Fibroblast of pulmonary artery (primary cell): Measurements from ENCODE around the gene TAS2R40.
A peak's percentile ranks its signal among the peaks of the same experiment; 100 is the strongest.

Source experiments
- DNase-seq: peaks from one replicate; pipeline ENCODE4 v3.0.0-alpha.2; 2010; ENCODE audit warnings: low read depth
- H3K4me3 ChIP-seq: replicated peaks from 2 replicates; pipeline ENCODE4 v1.5.1; 2011; ENCODE audit warnings: low read depth, mild to moderate bottlenecking, control low read depth, low read length, moderate library complexity
- CTCF ChIP-seq: IDR thresholded peaks from 2 replicates; pipeline ENCODE4 v1.5.1; 2011; ENCODE audit warnings: mild to moderate bottlenecking, control low read depth, low read length, inconsistent platforms; ENCODE audit errors: missing control alignments

The TAS2R40 gene

GRCh38 chr7:143247372-143247771 lies 25.5 kb downstream of the TAS2R40 start:
- TF ChIP-seq CTCF: no peak
- H3K4me3 ChIP-seq: no peak overlapping the region
- no peak for DNase-seq

GRCh38 chr7:143248761-143249354 lies 27.0 kb downstream of the TAS2R40 start:
- no peak overlapping the region for H3K4me3 ChIP-seq
- peak; percentile 51 for DNase-seq
- no peak for TF ChIP-seq CTCF

- DNase-seq: no peak
- TF ChIP-seq CTCF: no peak
- no peak overlapping the region for H3K4me3 ChIP-seq
Measured at GRCh38 chr7:143250199-143250598, 28.4 kb downstream of the TAS2R40 start.

- no peak overlapping the region for H3K4me3 ChIP-seq
- peak; percentile 26 for DNase-seq
- TF ChIP-seq CTCF: no peak
Measured at GRCh38 chr7:143250822-143251221, 29.0 kb downstream of the TAS2R40 start.

GRCh38 chr7:143252006-143252405 lies 30.2 kb downstream of the TAS2R40 start:
- DNase-seq: no peak
- H3K4me3 ChIP-seq: no peak overlapping the region
- TF ChIP-seq CTCF: no peak

GRCh38 chr7:143255564-143255963 lies 33.7 kb downstream of the TAS2R40 start:
- no peak overlapping the region for H3K4me3 ChIP-seq
- DNase-seq: peak; percentile 52
- no peak for TF ChIP-seq CTCF

GRCh38 chr7:143256325-143256724 lies 34.5 kb downstream of the TAS2R40 start:
- DNase-seq: no peak
- no peak for TF ChIP-seq CTCF
- no peak overlapping the region for H3K4me3 ChIP-seq
